ENCODE results near the gene UMODL1.

The UMODL1 gene, protein sequence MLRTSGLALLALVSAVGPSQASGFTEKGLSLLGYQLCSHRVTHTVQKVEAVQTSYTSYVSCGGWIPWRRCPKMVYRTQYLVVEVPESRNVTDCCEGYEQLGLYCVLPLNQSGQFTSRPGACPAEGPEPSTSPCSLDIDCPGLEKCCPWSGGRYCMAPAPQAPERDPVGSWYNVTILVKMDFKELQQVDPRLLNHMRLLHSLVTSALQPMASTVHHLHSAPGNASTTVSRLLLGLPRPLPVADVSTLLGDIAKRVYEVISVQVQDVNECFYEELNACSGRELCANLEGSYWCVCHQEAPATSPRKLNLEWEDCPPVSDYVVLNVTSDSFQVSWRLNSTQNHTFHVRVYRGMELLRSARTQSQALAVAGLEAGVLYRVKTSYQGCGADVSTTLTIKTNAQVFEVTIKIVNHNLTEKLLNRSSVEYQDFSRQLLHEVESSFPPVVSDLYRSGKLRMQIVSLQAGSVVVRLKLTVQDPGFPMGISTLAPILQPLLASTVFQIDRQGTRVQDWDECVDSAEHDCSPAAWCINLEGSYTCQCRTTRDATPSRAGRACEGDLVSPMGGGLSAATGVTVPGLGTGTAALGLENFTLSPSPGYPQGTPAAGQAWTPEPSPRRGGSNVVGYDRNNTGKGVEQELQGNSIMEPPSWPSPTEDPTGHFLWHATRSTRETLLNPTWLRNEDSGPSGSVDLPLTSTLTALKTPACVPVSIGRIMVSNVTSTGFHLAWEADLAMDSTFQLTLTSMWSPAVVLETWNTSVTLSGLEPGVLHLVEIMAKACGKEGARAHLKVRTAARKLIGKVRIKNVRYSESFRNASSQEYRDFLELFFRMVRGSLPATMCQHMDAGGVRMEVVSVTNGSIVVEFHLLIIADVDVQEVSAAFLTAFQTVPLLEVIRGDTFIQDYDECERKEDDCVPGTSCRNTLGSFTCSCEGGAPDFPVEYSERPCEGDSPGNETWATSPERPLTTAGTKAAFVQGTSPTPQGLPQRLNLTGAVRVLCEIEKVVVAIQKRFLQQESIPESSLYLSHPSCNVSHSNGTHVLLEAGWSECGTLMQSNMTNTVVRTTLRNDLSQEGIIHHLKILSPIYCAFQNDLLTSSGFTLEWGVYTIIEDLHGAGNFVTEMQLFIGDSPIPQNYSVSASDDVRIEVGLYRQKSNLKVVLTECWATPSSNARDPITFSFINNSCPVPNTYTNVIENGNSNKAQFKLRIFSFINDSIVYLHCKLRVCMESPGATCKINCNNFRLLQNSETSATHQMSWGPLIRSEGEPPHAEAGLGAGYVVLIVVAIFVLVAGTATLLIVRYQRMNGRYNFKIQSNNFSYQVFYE

DNA sequence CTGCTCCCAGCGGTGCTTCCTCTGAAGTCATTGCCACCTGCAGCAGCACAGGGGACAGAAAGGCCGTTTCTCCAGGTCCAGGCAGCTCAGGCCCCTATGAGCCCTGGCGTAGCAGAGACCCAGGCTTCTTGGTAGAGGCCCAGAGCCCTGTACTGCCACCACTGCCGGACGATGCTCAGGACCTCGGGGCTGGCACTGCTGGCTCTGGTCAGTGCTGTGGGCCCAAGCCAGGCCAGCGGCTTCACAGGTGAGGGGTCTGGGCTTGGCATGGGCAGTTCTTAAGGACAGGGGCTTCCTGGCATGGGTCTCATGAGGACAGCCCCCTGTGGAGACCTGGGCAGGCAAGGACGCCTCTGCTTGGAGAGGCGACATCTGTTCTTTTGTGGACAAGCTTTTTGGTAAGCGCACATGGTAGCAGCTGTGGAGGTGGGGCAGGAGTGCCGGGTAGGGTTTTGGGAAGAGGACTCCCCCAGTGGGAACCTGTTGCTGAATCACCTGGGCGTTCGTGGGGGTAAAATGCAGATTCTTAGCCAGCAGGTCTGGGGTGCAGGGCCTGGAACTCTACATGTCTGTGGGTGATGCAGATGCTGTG lies at the start of gene UMODL1:
Gene UMODL1 (plus strand): TSS at position 172 of the 592 bp plus-strand sequence. CDS start 0 bp downstream, at position 172.
- H3K27me3 ChIP-seq (replicated peaks): peaks cover 3% of the 10 kb centered on the region
- TF ChIP-seq, protein P1, sequence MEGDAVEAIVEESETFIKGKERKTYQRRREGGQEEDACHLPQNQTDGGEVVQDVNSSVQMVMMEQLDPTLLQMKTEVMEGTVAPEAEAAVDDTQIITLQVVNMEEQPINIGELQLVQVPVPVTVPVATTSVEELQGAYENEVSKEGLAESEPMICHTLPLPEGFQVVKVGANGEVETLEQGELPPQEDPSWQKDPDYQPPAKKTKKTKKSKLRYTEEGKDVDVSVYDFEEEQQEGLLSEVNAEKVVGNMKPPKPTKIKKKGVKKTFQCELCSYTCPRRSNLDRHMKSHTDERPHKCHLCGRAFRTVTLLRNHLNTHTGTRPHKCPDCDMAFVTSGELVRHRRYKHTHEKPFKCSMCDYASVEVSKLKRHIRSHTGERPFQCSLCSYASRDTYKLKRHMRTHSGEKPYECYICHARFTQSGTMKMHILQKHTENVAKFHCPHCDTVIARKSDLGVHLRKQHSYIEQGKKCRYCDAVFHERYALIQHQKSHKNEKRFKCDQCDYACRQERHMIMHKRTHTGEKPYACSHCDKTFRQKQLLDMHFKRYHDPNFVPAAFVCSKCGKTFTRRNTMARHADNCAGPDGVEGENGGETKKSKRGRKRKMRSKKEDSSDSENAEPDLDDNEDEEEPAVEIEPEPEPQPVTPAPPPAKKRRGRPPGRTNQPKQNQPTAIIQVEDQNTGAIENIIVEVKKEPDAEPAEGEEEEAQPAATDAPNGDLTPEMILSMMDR (IDR thresholded peaks at IDR 0.05; ENCODE audit: low read depth, low read length, missing control alignments): no peak
- in situ Hi-C loops (cut with HindIII; ENCODE audit: low pct_ligation_motif_present, low sequenced_read_pairs): no loop called here
- no peaks in the 10 kb centered on the region for H3K36me3 ChIP-seq (replicated peaks)
- DNase-seq: no peak
- no peak within 1 kb of the TSS for H3K27ac ChIP-seq
- H3K4me3 ChIP-seq (ENCODE audit: low read depth, low read length): no peak within 1 kb of the TSS

DNA sequence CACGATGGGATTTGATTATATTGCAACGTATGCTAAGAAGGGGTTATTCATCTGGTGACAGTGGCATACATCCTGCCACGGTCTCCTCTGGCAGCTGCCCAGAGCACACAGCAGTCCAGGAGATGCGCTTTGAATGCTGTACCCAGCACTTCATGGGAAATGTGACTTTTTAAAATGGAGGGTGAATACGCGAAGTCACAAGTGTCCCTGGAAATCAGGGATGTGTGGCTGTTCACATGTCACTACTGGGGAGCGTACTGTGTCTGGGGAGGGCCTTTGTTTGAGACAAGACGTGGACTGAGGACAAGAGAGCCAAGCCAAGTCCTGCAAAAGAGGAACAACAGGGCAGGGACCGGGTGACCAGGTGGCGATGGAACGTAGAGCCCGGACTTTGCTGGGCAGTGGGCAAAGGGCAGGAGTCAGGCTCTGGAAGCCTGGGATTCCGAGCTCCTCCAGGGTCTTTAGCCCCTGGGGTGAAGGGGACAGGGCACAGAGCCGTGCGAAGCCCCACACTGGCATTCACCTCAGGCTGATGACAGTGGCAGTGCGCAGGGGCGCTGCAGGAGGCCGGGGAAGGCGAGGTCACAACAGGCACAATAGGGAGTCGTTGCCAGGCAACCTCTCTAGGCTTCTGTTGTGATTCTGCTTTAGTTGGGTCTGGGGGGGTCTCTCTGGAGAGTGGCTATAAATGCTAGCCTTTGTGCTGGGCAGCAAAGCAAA lies 49.6 kb upstream of the UMODL1 start:
- no peaks in the 10 kb centered on the region for H3K27me3 ChIP-seq (replicated peaks)
- no peak overlapping the region for H3K27ac ChIP-seq
- TF ChIP-seq, protein P1 (IDR thresholded peaks at IDR 0.05; ENCODE audit: low read depth, low read length, missing control alignments): no peak
- H3K4me3 ChIP-seq (ENCODE audit: low read depth, low read length): no peak overlapping the region
- in situ Hi-C loops (cut with HindIII; ENCODE audit: low pct_ligation_motif_present, low sequenced_read_pairs): no loop called here
- DNase-seq: peak; percentile 56
- no peaks in the 10 kb centered on the region for H3K36me3 ChIP-seq (replicated peaks)

DNA sequence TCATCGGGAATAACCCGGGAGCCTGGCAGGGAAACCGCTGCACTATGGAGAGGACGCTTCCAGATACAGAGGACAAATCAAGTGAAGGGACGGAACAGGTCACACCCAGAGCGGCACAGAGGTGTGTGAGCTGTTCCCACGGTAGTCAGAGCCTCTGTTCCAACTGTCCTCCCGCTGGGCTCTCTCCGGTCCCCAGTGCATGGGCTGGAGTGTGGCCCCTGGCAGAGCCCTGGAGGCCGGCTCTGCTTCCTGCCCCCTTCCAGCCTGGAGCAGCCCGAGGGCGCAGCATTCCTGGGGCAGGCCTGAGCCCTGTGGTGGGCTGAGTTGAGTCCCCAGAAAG lies 49.1 kb upstream of the UMODL1 start:
- TF ChIP-seq, protein P1 (IDR thresholded peaks at IDR 0.05; ENCODE audit: low read depth, low read length, missing control alignments): no peak
- Histone ChIP-seq H3K27me3 (replicated peaks) (no peaks in the 10 kb centered on the region), H3K4me3 (ENCODE audit: low read depth, low read length) (no peak overlapping the region), H3K36me3 (replicated peaks) (no peaks in the 10 kb centered on the region), H3K27ac (no peak overlapping the region)
- in situ Hi-C loops (cut with HindIII; ENCODE audit: low pct_ligation_motif_present, low sequenced_read_pairs): no loop called here
- DNase-seq: no peak

DNA sequence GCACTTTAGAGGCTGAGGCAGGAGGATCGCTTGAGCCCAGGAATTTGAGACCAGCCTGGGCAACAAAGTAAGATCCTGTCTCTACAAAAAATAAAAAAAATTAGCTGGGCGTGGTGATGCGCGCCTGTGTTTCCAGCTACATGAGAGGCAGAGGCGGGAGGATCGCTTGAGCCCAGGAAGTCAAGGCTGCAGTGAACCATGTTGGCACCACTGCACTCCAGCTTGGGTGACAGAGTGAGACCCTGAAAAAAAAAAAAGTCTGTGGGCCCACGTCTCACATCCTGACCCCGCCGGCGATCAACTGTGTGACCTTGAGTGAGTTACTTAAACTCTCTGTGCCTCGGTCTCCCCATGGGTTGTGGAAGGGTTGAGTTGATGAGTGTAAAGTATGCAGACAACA lies 48.2 kb upstream of the UMODL1 start:
- in situ Hi-C loops (cut with HindIII; ENCODE audit: low pct_ligation_motif_present, low sequenced_read_pairs): no loop called here
- H3K27ac ChIP-seq: no peak overlapping the region
- no peaks in the 10 kb centered on the region for H3K27me3 ChIP-seq (replicated peaks)
- DNase-seq: no peak
- H3K4me3 ChIP-seq (ENCODE audit: low read depth, low read length): no peak overlapping the region
- TF ChIP-seq, protein P1 (IDR thresholded peaks at IDR 0.05; ENCODE audit: low read depth, low read length, missing control alignments): no peak
- H3K36me3 ChIP-seq (replicated peaks): no peaks in the 10 kb centered on the region
